Middle frontal gyrus (tissue), 1 donor: ENCODE data around the gene SLC26A11.

Experiments
- DNase-seq: peaks from one replicate; pipeline ENCODE4 v3.0.0-alpha.2; 2015; ENCODE audit warnings: low spot score; ENCODE audit errors: extremely low spot score

Gene SLC26A11

DNA sequence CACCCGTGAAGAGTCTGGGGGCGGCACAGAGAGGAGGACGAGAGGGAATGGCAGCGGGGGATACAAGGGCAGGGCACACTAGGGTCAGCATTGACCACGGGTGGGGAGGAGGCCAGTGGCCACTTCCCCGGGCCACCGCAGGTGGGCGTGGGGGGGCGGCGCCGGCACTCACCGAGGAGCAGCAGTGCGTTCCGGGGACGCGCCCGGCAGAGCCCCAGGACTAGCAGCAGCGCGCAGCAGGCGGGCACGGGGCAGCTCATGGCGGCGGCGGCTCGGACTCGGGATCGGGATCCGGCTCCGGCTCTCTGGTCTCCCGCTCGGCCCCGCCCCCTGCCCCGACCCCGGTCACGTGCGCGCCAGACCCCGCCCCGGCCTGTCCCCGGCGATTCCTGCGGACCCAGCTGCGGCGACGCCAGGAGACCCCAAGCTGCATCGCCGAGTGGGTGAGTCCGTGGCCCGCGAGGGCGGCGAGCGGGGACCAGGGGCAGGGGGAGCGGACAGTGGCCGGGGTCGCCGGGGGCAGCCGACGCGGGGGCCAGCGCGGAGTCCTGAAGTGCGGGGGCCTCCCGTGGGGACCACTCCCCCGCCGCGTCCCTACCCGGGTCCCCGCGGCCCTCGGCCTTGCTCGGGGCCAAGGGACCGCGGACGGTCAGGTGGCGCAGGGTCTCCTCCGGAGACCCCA, at the start of gene SLC26A11, which contains the start of gene SGSH:
Gene SLC26A11, plus strand, starts transcription at position 374 of the 682 bp plus-strand sequence. CDS start 1,134 bp downstream, outside the sequence.
Gene SGSH, minus strand, starts transcription at position 280 of the 682 bp plus-strand sequence. Its CDS starts 20 bp downstream, at position 260.
- no peak for DNase-seq

DNA sequence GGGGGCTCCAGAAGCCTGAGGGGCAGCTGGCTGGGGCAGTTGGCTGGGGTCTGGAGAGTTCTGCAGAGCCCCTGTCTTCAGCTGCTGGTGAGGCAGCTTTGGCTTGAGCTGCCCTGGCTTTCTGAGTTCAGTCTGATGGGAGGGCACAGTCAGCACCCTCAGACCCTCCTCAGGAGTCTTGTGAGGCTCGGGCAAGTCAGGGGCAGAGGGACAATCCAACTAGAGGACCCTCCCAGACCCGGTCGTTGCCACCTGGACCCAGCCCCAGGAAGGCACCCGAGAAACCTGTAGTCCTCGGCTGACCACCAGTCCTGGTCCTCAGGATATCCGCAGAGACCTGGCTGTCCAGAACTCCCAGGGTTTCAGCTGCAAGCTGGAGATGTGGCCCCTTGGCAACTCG, 48.5 kb upstream of the SLC26A11 start:
- no peak for DNase-seq

DNA sequence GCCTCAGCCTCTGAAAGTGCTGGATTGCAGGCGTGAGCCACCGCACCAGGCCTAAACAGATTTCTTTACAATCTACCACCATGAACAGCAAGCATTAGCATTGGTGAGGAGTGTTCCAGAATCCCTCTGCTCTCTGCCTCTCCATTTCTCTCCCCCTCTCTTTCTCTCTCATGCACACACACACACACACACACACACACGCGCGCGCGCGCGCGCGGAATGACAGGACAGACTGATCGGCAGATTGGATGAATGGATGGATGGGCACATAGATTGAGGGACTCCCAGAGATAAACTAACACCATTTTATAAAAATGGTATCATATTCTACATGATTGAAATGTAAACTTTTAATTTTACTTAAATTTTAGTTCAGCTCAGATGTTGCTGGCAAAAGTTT, 47.1 kb upstream of the SLC26A11 start:
- no peak for DNase-seq

GRCh38 chr17:80173916-80174315, 46.3 kb upstream of the SLC26A11 start:
- DNase-seq, result no peak

GRCh38 chr17:80176757-80177156, 43.5 kb upstream of the SLC26A11 start:
- DNase-seq, result no peak

DNA sequence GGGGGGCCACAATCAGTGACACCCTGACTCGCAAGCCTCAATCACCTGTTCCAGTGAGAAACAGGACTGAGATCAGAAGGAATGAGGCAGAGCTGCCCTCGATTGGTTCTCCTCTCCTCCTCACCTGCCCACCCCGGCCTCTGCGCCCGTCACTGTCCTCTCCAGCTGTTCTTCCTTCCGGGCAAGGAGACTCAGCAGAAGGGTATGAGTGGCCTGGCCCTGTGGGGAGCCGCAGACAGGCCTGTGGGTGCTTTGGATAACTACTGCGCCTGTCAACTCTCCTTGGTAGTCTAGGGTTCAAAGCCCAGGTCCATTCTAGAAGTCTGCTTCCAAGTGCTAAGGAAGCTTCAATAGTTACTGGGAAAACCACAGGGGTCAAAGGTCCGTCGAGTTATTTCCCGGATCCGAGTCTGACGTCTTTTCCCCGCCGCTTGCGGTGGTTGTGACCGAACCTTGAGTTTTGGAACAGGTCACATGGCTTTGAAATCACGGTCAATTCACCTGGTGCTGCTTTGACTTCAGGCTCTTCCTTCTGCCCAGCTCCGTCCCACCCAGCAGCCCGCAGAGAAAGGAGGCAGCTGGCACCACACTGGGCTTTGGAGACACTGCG, 42.1 kb upstream of the SLC26A11 start:
- no peak for DNase-seq

- DNase-seq, result no peak
Observed at GRCh38 chr17:80180192-80180591, 40.0 kb upstream of the SLC26A11 start.

- no peak for DNase-seq
Observed at GRCh38 chr17:80181431-80181830, 38.8 kb upstream of the SLC26A11 start.

GRCh38 chr17:80182118-80182844, 37.9 kb upstream of the SLC26A11 start:
- DNase-seq, result no peak

DNA sequence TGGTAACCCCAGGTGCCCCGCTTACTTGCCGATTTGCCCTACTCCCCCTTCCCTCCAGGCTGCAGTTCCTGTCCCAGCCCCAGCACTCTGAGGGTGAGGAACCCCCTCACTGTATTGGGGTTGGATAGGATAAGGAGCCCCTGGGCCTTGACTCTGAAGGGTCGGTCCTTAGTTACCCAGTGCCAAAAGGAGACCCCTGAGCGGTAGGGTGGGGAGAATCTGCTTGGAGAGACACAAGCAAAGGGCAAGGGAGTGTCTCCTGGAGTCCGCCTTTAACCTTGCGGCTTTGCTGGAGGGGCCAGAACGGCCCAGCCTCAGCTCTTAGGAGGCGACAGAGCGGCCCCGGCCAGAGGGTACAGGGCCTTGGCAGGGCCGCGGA, 37.4 kb upstream of the SLC26A11 start:
- no peak for DNase-seq

- DNase-seq, result no peak
Observed at GRCh38 chr17:80183581-80184422, 36.4 kb upstream of the SLC26A11 start.

- DNase-seq, result no peak
Observed at GRCh38 chr17:80184423-80184714, 35.9 kb upstream of the SLC26A11 start.

DNA sequence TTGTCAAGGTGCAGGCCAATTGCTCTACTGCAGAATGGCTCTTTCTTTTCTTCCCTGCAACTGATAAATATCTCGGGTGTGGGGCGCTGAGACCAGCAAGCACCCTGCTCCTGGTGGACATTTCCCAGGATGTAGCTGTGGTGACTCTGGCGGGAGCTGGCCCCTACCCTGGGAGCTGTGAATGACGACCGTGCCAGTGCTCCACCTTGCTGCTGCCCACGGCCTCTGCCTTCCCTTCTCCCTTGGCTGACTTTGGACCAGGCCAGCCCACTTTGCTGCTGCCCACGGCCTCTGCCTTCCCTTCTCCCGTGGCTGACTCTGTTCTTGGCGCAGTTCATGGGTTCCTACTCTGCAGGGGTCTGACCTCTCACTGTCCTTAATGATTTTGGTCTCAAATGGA, 34.3 kb upstream of the SLC26A11 start:
- no peak for DNase-seq

GRCh38 chr17:80187090-80187489, 33.1 kb upstream of the SLC26A11 start:
- no peak for DNase-seq

DNA sequence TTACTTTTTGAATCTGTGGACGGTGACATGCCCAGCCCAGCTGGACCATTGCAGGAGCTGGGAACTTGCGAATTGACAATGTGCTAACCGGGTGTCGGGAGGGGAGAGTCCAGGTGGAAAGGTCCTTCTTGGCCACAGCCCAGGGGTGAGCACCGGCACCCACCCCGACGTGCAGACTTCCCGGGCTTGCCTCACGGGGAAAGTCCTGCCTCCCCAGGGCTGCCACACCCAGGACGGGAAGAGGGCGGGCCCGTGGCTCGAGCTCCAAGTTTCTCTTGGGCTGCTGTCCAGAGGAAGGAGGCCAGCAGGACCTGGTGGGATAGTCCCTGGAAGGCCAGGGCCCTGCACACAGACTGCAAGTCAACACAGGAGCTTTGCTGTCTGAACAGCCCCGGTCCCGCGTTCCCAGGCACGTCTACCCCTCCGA, 32.7 kb upstream of the SLC26A11 start:
- no peak for DNase-seq

DNA sequence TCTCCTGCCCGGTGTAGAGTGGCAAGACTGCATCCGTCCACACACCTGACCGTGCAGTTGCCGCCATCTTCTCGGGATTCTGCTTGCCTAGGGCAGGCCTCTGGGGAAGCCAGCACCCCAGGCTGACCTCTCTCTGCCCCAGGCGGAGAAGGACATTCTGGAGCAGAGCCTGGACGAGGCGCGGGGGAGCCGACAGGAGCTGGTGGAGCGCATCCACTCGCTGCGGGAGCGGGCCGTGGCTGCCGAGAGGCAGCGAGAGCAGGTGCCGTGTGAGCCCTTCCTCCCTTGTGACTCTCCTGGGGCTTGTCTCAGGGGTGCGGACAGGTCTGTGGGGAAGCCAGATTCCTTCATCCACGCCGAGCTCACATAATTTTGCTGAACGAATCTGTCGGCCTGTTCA, 30.6 kb upstream of the SLC26A11 start:
- no peak for DNase-seq

GRCh38 chr17:80190716-80191115, 29.5 kb upstream of the SLC26A11 start:
- no peak for DNase-seq

GRCh38 chr17:80191192-80191591, 29.0 kb upstream of the SLC26A11 start:
- no peak for DNase-seq

DNA sequence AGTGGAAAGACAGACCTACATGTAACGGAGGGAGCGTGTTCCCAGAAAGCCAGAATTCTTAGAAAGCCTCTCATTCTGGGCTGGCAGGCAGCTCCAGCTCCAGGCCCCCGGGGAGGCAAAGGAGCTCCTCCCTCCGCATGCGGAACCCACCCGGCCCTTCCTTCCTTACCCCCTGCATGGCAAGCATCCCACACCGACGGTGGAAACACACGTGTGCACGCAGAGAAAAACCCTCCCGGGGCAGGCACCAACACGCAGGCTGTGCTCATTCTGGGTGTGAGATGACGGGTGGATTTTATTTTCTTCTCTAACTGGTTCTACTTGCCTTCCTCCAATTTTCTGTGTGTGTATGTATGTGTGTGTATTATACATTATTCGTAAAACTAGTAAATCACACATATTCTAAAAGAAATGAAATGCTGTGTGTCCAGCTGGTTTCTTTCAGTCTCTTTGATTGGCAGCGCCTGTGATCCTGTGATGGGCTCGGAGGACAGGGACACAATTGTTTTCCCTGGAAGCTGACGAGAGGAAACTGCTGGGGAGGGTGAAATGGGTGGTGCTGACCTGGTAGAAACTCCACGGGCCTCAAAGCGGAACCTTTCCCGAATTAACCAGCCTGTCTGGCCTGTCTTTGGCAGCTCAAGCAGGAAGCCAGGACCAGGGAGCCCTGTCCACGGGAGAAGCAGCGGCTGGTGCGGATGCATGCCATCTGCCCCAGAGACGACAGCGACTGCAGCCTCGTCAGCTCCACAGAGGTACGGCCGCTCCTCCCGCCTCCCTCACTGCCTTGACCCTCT, 28.2 kb upstream of the SLC26A11 start:
- peak; percentile 9 for DNase-seq

- DNase-seq, result no peak
Observed at GRCh38 chr17:80195141-80195540, 25.1 kb upstream of the SLC26A11 start.
